Stimulated activated CD4-positive, alpha-beta T cell treated with anti-CD3 and anti-CD28 coated beads, Interleukin-15, amount 100 ng/mL, for 1 hour (primary cell): ENCODE data around the gene PLCH2.
"Not testable (repeated sequence)": the region's sequence is repeated elsewhere in the genome, so short reads cannot be mapped to it uniquely, and the experiment has no call there.

Experiments
- DNase-seq, 2 donors: peaks; one replicate each; pipeline ENCODE4 v3.0.0-alpha.2; 2020; ENCODE audit warnings: low read depth in 1 of 2, low spot score in 1 of 2

PLCH2 gene

DNA sequence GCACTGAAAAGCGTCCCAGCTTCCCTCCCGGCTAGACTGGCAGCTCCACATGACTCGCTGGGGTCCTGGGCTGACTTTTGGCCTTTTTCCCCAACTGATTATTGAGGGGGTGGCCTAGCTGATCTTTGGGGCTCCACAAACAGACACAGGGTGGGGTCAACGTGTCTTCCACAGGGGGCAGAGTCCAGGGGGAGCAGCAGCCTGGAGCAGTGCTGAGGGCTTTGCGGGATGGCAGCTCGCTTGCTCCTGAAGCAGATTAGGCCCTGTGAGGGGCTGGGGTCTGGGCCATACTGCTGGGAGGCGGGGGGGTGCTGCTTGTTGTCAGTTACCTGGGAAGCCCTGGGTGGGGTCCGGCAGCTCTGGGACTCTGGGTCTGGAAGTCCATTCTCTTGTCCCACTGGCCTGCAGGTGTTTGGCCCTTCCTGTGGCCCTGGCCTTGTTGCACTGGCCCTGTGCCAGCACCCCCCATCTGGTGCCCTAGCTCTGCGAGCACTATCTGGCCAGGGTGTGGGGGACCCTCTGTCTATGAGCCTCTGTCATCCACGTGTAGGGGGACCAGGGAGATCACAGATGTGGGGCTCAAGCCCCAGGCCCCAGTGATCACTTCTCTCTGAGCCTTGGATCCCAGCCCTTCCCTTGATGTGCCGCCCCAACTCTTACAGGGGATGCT, 66.3 kb downstream of the PLCH2 start:
- no peak for DNase-seq

DNA sequence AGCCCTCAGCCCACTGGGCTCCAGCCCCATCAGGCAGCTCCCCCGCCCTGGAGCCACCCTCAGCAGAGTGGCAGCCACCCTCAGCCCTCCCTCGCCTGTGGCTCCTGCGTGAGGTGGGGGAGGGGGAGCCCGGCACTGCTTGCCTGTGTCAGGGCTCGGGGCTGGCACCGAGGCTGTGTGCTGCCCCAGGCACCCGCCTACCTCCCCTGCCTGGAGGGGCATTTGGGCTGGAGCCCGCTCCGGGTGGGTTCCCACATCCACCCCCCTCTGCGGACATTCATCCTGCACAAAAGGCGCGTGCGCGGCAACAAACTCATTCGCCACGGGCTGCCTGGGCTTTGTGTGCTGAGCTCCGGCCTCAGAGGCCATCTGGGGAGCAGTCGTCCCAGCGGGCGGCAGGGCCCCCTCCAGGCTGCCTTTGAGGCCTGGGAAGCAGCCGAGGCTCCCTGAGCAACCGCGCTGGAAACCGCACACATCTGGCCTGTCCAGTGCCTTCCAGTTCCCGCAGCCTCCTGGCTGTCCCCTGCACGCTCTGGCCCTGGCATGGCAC, 67.5 kb downstream of the PLCH2 start:
- DNase-seq = no peak

DNA sequence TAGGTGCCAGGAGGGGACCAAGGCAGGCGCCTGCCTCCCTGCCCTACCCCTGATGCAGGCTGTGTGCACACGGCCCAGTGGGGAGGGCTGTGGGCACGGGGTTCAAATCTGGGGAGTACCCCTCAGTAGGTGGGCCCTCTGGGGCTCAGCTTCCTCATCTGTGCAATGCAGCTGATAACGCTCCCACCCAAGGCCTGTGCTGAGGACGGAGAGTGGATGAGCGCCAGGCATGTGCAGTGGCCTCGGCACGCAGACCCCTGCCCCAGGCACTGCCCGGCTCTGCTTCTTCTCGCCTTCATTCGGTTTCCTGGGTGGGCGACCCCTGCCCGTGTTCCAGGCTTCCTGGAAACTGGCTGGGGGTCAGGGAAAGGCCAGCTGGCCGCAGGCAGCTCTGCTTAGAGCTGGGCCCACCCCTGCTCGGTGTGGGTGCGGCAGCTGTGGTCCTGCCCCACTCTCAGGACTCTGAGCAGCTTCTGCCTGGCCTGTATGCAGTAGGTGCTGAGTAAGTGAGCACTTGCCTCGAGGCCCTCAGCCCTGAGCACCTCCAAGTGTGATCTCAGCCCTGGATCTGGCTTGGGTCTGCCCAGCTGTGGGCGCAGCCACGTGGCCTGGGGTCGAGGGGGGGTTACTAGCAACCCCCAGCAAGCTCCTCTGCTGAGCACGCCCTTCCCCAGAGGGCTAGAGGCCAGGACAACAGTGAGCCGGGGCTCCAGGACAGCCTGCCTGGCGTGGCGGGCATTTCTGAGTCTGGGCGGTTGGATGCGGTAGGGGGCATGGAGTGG, 68.2 kb downstream of the PLCH2 start:
- DNase-seq = no peak

DNA sequence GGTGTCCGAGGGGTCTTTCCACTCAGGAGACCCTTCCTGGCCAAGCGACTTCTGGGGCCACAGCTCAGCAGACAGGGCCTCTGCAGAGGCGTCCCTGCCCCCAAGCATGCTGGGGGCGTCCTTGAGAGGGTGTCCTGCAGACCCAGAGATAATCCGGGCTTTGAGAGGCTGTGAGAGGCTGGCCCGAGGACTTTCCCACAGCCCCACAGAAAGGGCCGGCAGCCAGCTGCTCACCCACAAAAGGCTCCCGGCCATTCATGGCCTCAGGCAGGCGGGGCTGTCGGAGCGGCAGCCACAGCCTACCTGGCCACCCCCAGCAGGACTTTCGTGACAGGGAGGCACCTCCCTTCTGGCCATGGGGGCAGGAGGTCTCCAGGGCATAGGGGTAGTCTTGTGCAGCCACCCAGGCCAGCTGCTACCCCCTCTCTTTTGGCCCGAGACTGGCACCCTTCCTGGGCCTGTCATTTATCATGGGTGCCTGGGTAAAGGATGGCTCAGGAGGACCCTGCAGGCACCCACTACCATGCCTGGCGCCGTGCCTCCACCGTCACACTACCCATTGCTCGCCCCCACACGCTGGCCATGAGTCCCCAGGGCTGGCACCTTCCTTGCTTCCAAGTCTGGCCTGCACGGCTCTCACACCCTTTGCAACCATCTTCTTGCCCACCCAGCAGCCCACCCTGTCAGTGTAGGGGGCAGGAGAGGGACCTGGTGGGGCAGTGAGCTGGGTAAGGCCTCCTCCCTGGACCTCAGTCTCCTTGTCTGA, 69.0 kb downstream of the PLCH2 start:
- no peak for DNase-seq

DNA sequence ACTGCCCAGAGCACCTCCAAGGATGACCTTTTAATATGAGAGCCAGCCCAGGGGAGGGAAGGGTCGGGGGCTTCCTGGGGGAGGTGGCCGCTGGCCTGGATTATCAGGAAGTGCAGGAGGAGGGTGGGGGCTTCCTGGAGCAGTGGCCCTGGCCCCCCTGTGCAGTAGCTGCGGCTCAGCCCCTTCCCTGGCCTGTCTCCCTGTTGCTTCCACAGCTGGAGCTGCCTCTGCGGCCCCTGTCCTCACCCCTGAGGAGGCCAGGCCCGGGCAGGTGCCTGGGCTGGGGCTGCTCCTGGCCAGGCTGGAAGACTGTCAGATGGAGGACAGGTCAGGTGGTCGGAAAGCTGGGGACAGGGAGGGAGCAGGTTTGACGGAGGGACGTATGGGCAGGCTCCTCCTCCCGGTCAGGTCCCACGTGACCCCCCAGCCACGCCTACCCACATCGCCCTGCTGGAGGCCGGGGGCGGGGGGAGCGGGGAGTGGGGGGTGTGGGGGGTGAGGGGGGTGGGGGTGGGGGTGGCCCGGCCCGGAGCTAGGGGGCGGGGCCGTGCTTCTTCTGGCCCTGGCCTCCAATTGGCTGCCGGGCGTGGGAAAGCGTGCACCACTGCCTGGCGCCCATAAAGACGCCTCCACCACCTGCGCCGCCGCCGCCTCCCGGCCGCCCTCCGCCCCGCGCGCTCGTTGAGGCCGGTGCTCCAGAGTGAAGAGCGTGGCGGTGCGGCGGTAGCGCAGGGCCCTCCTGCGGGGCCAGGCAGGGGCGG, 69.8 kb downstream of the PLCH2 start:
- peak; percentile 75 to 82 for DNase-seq

DNA sequence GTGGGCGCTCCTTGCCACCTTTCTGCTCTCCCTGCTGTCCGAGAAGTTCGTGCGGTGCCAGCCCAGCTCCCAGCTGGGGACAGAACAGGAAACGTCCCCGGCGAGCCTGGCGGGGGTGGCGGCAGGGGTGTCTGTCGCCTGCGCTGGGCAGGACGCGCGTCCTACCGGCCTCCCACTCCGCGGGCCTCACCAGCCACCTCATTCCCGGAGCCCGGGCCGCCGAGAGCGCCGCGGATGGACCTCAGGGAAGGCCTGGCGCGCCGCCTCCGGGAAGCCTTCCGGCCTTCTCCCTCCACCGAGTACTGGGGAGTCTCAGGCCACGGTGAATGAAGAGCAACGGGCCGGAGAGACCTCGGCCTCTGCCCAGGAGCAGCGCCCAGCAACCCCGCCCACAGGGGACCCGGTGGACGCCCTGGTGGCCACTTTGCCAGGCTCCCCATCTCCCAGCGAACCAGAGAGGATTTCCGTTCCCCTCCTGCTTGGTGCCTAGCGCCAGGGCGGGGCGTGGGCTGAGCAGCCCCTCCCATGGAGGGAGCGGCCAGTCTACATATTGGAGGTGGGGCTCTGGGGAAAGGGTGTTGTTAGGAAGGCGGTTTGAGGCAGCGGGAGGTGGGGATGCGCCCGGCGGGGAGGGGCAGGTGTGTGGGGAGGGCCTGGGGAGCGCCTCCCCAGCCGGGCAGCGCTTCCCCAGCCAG, 70.6 kb downstream of the PLCH2 start:
- peak; percentile 60 to 69 for DNase-seq

DNA sequence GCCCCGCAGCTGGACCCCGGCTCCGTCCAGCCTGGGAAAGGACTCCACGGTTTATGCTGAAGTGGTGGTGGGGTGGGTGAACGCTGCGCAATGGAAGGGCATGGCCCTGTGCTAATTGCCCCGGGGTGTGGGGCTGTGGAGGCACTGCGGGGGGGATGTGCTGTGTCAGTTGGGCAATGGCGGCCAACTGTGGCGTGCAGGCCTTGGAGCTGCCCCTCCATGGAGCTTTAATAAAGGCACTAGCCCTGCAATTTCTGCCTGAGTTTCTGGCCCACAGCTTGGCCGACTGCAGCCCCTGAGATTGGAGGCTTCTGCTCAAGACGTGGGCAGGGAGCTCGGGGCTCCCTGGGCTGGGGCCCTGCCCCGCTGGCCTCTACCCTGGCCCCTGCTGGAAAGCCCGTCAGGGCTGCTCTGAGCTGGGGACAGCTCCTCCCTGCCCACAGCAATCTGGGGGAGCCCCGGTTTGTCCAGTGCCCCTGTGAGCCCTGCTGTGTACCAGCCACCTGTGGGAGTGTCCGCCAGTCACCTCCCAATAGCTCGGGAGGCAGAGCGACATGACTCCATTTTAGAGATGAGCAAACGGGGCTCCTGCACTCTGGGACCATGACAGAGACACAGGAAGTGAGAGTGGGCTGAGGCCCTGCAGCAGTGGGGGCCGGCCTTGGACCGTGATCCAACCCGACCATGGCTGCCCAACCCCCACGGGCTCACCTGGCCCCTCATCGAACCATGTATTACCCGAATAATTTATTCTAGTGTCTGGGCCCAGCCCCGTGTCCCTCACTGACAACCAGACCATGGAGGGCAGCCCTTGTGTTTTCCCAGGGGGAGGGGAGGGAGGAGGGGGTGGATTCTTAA, 71.3 kb downstream of the PLCH2 start:
- DNase-seq = no peak

DNA sequence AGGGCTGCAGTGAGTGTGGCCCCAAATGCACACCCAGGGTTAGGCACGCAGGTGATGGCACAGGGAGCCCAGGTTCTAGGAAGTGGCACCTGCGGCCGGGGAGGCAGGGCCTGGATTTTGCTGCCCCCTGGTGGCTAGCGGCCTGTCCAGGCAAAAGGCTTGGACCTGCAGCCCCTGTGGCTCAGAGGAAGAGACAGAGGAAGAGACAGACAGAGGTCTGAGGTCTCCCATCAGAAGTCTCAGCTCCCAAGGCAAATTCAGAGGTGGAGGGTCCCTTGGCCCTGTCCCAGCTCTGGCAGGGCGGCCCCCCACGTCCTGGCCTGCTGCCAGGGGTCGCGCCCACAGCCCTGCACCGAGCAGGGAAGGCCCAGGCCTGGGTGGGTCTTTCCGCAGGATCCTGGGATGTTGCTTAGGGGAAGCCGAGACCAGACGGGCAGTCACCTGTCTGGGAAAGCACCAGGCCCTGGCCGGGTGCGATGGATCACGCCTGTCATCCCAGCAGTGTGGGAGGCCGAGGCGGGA, 72.0 kb downstream of the PLCH2 start:
- DNase-seq = peak; percentile 74 to 75

DNA sequence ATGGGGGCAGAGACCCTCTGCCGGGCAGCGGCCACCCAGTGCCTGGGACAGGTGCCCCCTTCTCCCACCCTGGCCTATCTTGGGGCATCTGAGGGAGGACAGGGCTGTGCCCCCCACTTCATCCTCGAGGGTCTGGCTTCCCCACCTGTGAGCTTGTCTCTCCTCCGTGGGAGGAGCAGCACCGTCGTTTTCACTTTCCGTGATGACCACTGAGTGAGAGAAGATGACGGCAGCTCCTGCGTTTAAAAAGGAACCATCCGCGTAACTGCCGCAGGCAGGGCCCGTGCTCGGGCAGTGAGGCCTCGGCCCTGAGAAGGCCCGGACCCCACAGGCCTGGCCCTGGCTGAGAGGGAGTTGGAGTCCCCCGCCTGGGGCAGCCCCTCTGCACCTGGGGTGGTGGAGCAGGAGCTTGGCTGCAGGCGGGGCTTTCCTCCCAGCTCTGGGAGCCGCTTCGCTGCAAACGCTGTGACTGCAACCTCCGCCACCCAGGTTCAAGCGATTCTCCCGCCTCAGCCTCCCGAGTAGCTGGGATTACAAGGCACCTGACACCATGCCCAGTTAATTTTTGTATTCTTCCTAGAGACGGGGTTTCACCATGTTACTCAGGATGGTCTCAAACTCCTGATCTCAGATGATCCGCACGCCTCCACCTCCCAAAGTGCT, 73.4 kb downstream of the PLCH2 start:
- not testable (repeated sequence) for DNase-seq

DNA sequence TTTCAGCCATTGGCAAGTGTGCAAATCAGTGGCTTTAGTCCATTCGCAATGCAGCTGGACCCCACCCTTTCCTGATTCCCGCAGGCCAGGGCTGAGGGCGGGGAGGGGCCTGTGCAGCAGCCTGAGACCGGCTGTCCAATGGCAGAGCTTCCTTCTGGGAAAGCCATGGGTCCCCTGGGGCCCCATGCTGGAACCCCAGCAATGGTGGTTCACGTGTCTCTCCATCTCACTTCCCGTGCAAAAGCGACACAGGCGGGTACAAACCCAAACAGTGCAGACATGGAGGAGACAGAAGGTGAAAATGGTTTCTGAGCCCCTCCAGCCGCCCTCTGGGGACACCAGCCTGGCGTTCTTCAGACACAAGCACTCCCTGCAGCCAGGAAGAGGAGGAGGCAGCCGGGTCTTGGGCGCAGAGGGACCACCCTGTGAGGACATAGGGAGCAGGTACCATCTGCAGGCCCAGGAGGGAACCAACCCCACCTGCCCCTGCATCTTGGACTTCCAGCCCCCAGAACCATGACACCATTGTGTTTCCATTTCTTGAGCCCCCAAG, 74.3 kb downstream of the PLCH2 start:
- not testable (repeated sequence) for DNase-seq

DNA sequence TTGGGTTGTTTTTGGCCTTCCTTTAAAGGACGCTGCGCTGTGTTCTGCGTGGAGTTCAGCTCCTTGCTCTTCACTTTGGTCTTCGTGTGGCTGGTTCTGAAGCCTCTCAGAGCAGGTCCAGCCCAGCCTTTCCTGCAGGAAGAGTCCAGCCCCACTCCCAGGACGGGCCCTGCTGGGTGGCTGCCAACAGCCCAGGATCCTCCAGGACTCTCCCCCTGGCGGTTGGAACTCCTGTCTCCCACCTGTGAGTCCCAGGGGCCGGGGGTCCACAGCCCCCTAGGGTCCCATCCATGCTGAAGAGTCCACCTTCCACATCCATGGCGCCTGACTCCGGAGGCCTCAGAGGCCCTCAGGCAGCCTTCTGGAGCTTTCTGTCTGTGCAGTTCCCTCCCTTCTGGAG, 75.5 kb downstream of the PLCH2 start:
- not testable (repeated sequence) for DNase-seq

DNA sequence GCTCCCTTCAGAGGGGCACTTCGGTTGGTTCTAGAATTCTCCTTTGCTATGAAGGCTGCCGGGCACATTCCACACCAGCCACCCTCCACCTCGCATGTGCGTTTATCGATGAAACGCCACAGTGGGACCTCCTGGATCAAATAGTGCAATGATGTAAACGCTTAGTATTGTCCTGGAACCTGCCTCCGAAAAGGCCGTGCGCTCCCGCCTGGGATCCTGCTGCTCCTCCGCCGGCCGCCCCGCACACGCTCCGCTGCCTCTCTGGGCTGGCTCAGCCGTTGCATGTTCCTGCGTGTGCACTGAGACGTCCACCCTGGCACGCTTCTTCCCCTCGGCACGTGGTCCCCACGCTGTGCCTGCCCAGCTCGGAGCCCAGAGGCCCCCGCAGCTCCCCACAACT, 76.1 kb downstream of the PLCH2 start:
- no peak for DNase-seq

DNA sequence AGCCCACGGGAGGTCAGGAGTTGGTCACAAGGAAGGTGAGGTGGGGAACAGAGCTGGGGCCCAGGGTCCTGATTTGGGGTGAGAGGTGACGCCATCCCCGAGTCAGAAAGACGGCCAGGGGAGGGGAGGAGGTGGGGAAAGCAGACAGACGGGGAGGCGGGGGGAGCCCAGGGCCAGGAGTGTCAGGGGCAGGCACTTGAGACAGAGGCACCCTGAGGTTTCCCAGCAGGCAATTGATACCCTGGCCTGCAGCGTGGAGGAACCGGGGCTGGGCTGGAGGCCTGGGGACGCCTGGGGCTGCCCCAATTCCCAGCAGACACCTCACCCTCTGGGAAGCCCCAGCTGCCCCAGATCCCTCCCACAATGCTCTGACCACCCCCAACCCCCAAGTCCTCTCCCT, 77.0 kb downstream of the PLCH2 start:
- DNase-seq = not testable (repeated sequence)

DNA sequence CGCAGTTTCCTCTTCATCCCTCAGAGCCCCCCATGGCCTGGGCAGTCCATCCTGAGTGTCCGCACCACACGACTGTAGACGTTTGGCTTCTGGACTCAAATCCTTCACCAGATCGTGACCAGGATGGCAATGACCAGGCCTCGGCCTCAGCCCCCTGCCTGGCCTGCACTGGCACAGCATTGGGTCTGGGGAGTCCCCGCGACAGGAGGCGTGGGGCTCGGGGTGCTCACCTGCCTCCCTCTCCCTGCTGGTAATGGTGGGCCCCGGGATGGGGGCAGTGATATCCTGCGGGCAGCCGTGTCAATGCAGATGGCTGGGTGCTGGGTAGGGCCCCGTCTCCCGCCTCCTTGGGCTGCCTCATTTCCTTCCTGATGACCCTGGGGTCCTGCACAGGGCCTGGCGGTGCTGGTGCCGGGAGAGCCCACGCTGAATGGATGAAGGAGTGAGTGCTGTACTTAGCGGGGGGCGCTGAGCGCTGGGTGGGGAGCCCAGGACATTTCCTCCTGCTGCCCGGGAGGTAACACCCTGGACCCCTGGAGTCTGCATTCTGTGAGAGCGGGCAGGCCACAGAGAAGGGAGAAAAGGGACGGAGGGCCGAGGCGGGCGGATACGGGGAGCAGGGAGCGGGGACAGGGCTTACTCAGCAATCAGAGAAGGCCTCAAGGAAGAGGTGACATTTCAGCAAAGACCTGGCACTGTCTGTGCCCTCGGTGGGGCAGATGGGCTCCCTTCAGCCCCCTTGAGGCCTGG, 78.0 kb downstream of the PLCH2 start:
- DNase-seq = no peak

DNA sequence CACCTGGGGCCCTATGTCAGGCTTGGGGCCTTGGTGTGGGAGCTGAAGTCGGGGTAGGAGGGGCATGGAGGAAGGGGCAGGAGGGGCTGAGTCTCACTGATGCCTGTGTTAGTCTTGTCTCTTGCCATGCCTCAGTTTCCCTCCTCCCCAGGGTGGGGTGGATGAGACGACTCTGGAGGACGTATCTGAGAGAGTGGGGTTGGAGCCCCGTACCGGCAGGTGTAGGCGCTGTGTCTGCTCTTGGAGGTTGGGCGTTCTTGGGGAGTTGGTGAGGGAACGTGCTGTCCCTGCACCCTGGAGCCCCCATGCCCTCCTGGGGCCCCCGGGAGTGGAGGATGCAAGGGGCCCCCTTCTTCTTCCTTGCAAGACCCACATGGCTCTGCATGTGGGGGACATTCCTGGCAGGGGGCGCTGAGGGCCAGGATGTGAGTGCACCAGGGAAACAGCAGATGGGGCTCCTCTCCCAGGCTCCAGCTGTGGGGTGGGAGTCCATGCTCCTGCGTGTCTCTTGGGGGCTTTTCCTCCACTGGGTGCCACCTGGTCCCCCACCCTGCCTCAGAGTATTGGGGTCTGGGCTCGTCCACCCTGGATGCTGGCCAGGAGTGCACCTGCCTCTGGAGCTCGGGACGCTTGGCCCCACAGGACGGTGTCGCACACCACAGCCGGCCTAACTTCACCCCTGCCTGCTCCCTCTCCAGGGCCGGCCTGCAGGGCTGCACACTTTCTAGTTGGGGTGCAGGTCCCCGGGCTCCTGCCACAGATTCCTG, 78.7 kb downstream of the PLCH2 start:
- peak in 1 of 2 donors; percentile 42 for DNase-seq
